GM18909 (cell line): ENCODE measurements around the gene SLC35G2.
"Not testable (repeated sequence)": the region's sequence is repeated elsewhere in the genome, so short reads cannot be mapped to it uniquely, and the experiment has no call there.

Source experiments
- ATAC-seq: cut with Tn5 transposase; IDR thresholded peaks from one replicate; pipeline ENCODE4 v1.9.1; 2021; ENCODE audit warnings: mild to moderate bottlenecking; ENCODE audit not compliant: unreplicated experiment, poor library complexity

SLC35G2 gene

GRCh38 chr3:136818769-136819391 is at the start of gene SLC35G2:
Gene SLC35G2, plus strand, starts transcription at chr3:136819126. Its CDS starts 35,335 bp downstream, at chr3:136854461.
- ATAC-seq: peak; percentile 43

- ATAC-seq: no peak
These were observed 46.2 kb upstream of the SLC35G2 start for GRCh38 chr3:136772709-136773108.

- no peak for ATAC-seq
These were observed 40.1 kb upstream of the SLC35G2 start for GRCh38 chr3:136778865-136779264.

GRCh38 chr3:136780741-136781140 is 38.2 kb upstream of the SLC35G2 start:
- no peak for ATAC-seq

GRCh38 chr3:136783708-136784191 is 35.2 kb upstream of the SLC35G2 start:
- no peak for ATAC-seq

GRCh38 chr3:136787349-136787748 is 31.6 kb upstream of the SLC35G2 start:
- peak; percentile 77 for ATAC-seq

- ATAC-seq: no peak
These were observed 30.8 kb upstream of the SLC35G2 start for GRCh38 chr3:136788154-136788553.

- no peak for ATAC-seq
These were observed 28.9 kb upstream of the SLC35G2 start for GRCh38 chr3:136789976-136790375.

- no peak for ATAC-seq
These were observed 28.1 kb upstream of the SLC35G2 start for GRCh38 chr3:136790786-136791185.

- ATAC-seq: no peak
These were observed 26.2 kb upstream of the SLC35G2 start for GRCh38 chr3:136792556-136793330.

- not testable (repeated sequence) for ATAC-seq
These were observed 17.8 kb upstream of the SLC35G2 start for GRCh38 chr3:136801146-136801545.

GRCh38 chr3:136802481-136802996 is 16.4 kb upstream of the SLC35G2 start:
- no peak for ATAC-seq

- no peak for ATAC-seq
These were observed 14.8 kb upstream of the SLC35G2 start for GRCh38 chr3:136804141-136804540.

GRCh38 chr3:136804813-136805212 is 14.1 kb upstream of the SLC35G2 start:
- no peak for ATAC-seq

- ATAC-seq: no peak
These were observed 13.1 kb upstream of the SLC35G2 start for GRCh38 chr3:136805795-136806194.

GRCh38 chr3:136811701-136812100 is 7.2 kb upstream of the SLC35G2 start:
- no peak for ATAC-seq

GRCh38 chr3:136817448-136817847 is 1.5 kb upstream of the SLC35G2 start:
- ATAC-seq: no peak

GRCh38 chr3:136818191-136818768 is 646 bp upstream of the SLC35G2 start:
- no peak for ATAC-seq

GRCh38 chr3:136819392-136819730 is 435 bp downstream of the SLC35G2 start:
- ATAC-seq: peak; percentile 35

GRCh38 chr3:136819731-136820679 is 1.1 kb downstream of the SLC35G2 start:
- no peak for ATAC-seq
